NCI-H2227 treated with DMSO at 0.1 percent for 48 hours (cell line): ENCODE data around the gene CECR2.
A peak's percentile ranks its signal among the peaks of the same experiment; 100 is the strongest.
"Not testable (repeated sequence)": the region's sequence is repeated elsewhere in the genome, so short reads cannot be mapped to it uniquely, and the experiment has no call there.

Experiments
- DNase-seq: peaks from one replicate; lab custom pipeline; 2025; lab: John Stamatoyannopoulos, UW

The CECR2 gene

DNA sequence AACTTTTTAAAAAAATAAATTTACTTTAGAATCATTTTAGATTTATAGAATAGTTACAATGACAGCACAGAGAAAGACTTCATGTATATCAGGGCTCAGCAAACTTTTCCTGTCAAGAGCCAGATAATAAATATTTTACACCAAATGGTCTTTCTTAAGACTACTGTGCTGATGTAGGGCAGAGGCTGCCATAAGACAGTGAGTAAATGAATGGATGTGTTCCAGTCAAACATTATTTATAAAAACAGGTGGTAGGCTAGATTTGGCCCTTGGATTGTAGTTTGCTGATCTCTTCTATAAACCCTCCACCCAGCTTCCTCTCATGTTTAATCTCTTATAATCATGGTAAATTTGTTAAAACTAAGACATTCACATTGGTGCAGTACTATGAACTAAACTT is 33.0 kb downstream of the CECR2 start:
- DNase-seq: no peak

DNA sequence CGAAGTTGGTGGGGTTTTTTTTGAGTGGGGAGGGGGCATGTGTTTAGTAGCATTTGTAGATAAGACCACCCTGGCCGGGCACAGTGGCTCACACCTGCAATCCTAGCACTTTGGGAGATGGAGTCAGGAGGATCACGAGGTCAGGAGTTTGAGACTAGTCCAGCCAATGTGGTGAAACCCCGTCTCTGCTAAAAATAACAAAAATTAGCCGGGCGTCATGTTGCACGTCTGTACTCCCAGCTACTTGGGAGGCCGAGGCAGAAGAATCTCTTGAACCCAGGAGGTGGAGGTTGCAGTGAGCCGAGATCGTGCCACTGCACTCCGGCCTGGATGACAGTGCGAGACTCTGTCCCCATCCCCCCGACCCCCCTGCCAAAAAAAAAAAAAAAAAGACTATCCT is 34.6 kb downstream of the CECR2 start:
- no peak for DNase-seq

DNA sequence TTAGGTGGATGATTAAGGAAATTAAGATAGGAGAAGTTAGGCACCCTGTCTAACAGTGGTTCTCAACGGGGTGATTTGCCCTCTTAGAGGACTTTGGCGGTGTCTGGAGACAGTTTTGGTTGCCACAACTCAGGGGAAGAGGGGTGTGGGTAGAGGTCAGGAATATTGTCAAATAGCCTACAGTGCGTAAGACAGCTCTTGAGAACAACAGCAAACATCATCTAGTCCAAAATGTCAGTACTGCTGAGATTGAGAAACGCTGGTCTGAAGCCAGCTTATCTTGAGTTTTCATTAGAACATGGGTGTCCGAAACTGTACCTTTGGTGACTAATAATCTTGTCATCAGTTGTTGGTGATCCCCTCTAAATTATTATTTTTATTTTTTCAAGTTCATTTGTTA is 38.4 kb downstream of the CECR2 start:
- no peak for DNase-seq

DNA sequence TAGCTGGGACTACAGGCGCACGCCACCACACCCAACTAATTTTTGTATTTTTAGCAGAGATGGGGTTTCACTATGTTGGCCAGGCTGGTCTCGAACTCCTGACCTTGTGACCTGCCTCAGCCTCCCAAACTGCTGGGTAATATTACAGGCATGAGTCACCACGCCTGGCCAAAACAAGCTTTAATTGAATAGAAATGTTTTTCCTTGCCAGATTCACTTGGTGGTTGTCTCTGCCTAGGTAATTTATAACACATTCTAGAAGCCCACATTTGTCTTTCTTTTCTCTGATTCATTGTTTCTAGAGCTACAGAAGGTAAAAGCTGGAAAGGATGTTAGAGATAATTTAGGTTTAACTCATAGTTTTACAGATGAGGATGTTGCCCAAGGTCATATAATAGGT is 41.3 kb downstream of the CECR2 start:
- no peak for DNase-seq

DNA sequence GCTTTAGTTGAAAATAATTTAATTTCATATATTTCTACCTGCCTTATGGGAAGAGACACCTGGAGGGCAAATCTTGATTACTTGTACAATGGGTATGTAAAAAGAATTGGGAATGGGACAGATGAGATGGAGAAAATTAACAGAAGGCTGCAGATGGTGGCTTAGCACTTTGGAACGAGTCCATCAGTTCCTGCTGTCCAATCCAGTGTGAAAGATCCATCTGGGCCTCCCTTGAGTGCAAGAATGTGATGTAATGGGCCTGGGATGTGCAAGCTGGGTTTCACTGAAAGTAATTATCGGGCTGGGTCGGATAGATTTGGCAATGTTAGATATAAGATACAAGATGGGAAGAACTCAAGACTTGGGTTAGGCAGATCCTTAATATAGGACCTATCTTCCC is 42.0 kb downstream of the CECR2 start:
- no peak for DNase-seq

GRCh38 chr22:17412232-17412631 is 43.0 kb downstream of the CECR2 start:
- no peak for DNase-seq

- DNase-seq: no peak
Observed at GRCh38 chr22:17418890-17419324, 49.6 kb downstream of the CECR2 start.

DNA sequence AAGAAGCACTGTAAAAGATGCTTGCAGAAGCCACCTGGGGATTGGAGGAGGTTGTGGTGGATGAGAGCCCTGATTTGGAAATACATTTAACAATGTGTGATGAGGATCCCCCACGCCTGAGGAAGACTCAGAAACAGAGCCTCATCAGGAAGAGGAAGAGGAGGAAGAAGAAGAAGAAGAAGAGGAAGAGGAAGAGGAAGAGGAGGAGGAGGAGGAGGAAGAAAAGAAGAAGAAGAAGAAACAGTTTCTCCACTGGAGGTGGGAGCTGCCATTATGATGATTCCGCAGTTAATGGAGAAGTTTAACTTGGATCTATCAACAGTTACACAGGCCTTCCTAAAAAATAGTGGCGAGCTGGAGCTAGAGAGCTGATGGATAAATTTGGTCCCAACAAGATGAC is 50.1 kb downstream of the CECR2 start:
- no peak for DNase-seq

DNA sequence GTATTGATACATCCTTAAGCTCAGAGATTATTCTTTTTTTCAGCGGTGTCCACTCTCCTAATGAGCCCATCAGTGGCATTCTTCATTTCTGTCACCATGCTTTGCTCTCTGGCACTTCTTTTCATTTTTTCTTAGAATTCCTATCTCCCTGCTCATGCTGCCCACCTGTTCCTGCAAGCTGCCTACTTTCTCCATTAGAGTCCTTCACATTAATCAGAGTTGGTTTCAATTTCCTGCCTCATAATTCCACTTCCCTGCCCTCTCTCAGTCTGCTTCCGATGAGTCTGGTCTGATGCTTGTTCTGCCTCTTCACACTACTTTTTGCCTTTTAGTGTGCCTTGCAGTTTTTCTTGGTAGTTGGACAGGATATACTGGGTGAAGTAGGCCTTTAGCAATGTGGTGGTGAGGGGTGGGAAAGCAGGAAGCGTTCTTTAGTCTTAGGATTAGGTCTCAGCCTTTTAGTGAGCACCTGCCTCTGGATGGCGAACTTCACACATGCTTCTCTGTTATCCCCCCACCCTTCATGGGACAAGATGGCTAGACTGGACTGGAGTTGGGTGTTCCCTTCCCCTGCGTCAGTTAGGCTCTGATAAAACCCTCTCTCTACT is 53.6 kb downstream of the CECR2 start:
- DNase-seq: no peak

DNA sequence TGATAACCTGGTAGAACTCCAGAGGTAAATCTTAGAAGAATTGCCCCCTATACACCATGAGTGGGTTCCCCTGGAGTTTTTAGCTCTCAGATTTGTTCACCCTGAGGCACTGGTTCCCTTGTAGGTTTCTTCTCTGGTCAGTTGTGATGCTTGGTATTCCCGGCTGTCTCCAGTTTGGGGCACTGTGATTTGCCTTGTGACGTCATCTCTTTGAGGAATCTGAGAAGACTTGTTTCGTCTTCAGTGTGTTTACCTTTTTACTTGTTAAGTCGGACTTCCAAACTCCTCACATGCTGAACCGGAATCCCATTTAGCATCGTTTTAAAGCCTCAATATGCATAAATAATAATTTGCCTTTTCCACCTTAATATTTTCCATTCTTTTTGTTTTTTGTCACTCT is 54.4 kb downstream of the CECR2 start:
- DNase-seq: no peak

GRCh38 chr22:17427528-17427927 is 58.3 kb downstream of the CECR2 start:
- DNase-seq: not testable (repeated sequence)

- no peak for DNase-seq
Observed at GRCh38 chr22:17429516-17429915, 60.3 kb downstream of the CECR2 start.

DNA sequence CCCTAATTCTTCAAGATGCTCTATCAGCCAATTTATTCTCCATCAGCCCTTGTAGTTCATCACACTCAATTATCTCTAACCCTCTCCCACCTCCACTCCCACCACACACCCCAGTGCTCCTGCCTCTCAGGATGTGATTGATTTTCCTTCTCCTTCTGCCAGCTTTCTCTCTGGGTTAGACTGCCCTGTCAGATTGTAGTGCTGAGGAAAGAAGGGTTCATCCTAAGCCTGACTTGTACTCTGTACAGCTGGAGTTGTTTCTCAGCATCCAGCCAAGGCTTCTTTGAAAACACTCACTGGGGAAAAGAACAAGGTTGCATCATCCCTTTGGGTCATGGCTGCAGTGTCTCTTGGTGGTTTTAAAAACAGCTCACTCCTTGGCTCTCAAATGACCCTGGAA is 61.2 kb downstream of the CECR2 start:
- peak; percentile 71 for DNase-seq

DNA sequence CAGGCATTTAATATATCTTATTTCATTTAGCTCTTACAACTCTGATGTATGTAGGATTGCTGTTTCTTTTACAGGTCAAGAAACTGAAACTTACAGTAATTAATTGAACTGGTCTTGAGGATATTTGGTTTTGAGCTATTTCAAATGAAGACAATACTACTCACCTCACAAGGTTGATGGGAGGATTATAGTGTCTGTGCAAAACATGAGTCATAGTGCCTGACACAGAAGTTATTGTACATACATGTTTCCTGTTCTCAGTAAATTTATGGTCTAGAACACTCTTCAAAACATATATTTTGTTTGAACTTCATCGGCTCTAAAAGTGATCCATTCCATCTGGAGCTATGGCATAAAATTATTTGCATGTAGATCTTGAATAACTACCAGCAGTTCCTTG is 61.9 kb downstream of the CECR2 start:
- DNase-seq: no peak

- DNase-seq: no peak
Observed at GRCh38 chr22:17434856-17435255, 65.6 kb downstream of the CECR2 start.

DNA sequence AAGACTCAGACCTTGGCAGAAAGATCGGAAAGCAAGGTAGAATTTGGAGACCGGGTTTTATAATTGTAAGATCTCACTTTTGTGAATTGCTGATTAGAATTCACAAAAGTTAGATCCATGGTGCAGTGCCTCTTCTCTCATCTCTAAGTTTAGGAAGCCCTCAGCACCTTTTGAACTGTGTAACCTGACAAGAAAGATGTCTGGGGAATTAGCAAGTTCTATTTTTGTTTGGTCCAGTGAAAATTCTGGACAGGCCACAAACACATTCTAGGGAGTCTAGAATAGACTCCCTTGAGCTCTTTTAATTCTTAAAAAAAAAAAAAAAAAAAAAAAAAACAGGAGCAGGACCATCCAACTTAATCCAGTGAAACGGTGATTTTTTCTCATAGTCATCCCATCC is 66.1 kb downstream of the CECR2 start:
- DNase-seq: no peak

GRCh38 chr22:17436382-17436980 is 67.2 kb downstream of the CECR2 start:
- DNase-seq: peak; percentile 61

DNA sequence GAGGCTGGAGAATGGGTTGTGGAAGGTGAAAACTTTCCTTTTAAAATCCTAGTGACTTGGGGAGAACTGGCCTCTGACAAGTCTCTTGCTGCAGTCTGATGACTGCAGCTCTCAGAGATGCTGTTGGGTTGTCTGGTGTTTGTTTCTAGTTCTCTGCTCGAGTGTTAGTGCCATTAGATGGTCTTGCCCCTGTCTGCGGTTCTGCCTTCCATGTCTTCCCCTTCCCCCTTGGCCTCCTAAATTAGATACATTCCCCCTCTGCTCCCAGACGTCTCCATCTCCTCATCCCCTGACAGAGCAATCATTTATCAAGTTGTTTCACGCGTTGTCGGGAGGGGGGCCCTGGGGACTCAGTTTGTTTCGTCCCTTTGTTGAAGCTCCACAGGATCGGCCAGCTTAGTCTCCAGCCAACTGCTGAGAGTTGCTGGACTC is 67.7 kb downstream of the CECR2 start:
- DNase-seq: peak; percentile 61

DNA sequence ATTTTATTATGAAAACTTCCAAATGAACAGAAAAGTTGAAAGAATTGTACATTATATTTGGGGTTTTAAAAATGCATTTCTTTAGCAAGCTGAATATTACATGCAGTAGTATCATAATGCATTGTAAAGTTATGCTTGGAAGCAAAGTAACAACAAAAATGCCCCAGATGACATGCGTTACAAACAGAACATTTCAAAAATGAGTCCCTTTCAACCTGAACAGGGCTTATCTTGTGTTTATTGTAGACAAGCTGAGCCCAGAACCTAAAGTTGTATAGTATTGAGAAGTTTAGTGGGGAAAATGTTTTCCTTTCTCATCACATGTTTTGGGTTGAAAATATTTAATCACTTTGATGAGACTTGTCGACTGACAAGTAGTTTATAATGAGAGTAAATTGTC is 68.8 kb downstream of the CECR2 start:
- no peak for DNase-seq

GRCh38 chr22:17441326-17441725 is 72.1 kb downstream of the CECR2 start:
- DNase-seq: no peak

- DNase-seq: no peak
Observed at GRCh38 chr22:17443405-17444203, 74.3 kb downstream of the CECR2 start.

DNA sequence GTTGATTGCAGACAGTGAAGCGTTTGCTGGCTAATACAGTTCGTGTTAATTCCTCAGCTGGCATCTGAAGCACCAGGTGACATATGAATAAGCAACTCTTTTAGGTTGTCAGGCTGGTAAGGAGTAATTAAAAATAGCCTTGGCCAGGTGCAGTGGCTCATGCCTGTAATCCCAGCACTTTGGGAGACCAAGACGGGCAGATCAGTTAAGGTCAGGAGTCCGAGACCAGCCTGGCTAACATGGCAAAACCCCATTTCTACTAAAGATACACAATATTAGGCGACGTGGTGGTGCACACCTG is 74.9 kb downstream of the CECR2 start:
- no peak for DNase-seq

- no peak for DNase-seq
Observed at GRCh38 chr22:17446698-17447097, 77.4 kb downstream of the CECR2 start.

GRCh38 chr22:17451316-17451715 is 82.1 kb downstream of the CECR2 start:
- DNase-seq: no peak
